GM12873 (cell line): Measurements from ENCODE around the gene DHH.

Experiments
- CTCF ChIP-seq: IDR thresholded peaks from 2 replicates; pipeline ENCODE4 v1.5.1; 2012; ENCODE audit warnings: low read depth, mild to moderate bottlenecking, moderate library complexity, low read length, control low read depth; ENCODE audit not compliant: insufficient read depth; ENCODE audit errors: missing control alignments

The DHH gene

GRCh38 chr12:49054524-49054923, 40.1 kb downstream of the DHH start:
- TF ChIP-seq CTCF = no peak

- no peak for TF ChIP-seq CTCF
These were observed 40.5 kb downstream of the DHH start for GRCh38 chr12:49054096-49054495.

GRCh38 chr12:49052451-49053208, 42.0 kb downstream of the DHH start:
- peak; percentile 5 for TF ChIP-seq CTCF

- TF ChIP-seq CTCF = no peak
These were observed 42.7 kb downstream of the DHH start for GRCh38 chr12:49051777-49052438.

GRCh38 chr12:49051373-49051764, 43.2 kb downstream of the DHH start:
- no peak for TF ChIP-seq CTCF

GRCh38 chr12:49050507-49051372, 43.9 kb downstream of the DHH start:
- no peak for TF ChIP-seq CTCF

GRCh38 chr12:49049566-49050224, 44.9 kb downstream of the DHH start:
- TF ChIP-seq CTCF = no peak
